ENCODE data around the gene MED4.

GRCh38 chr13:48110931-48111721 is 16.2 kb upstream of the MED4 start:
- no peak for TF ChIP-seq POLR2A (IDR thresholded peaks at IDR 0.05)
- TF ChIP-seq CTCF (IDR thresholded peaks at IDR 0.05) = no peak

Data from testis (tissue), 2 donors.